MM.1S (cell line): ENCODE measurements around the gene LMTK2.

Experiments
- DNase-seq: peaks from one replicate; pipeline ENCODE4 v3.0.0-alpha.2; 2015
- H2AFZ ChIP-seq: fragments of 300-600 bp; sonication (generic); 2 replicates; pipeline ENCODE4 v1.6.0; 2016; ENCODE audit warnings: antibody characterized with exemption, low read length
- H3F3A ChIP-seq: fragments of 300-600 bp; sonication (generic); 2 replicates; pipeline ENCODE4 v1.6.1; 2016; ENCODE audit warnings: mild to moderate bottlenecking, antibody characterized with exemption, low read length, moderate library complexity, mixed read lengths; ENCODE audit not compliant: insufficient read depth
- H3K27ac ChIP-seq: fragments of 300-600 bp; sonication (generic); 2 replicates; pipeline ENCODE4 v1.5.1; 2016; ENCODE audit warnings: mild to moderate bottlenecking, low read length
- H3K27me3 ChIP-seq: fragments of 300-600 bp; sonication (generic); replicated peaks from 2 replicates; pipeline ENCODE4 v1.6.0; 2016; ENCODE audit warnings: low read length; ENCODE audit not compliant: insufficient read depth
- H3K36me3 ChIP-seq: fragments of 300-600 bp; sonication (generic); replicated peaks from 2 replicates; pipeline ENCODE4 v1.6.1; 2016; ENCODE audit warnings: mild to moderate bottlenecking, low read length, mixed read lengths; ENCODE audit not compliant: insufficient read depth
- H3K4me1 ChIP-seq: fragments of 300-600 bp; sonication (generic); 2 replicates; pipeline ENCODE4 v1.6.1; 2016; ENCODE audit warnings: low read length, mixed read lengths
- H3K4me2 ChIP-seq: fragments of 300-600 bp; sonication (generic); 2 replicates; pipeline ENCODE4 v1.6.0; 2016; ENCODE audit warnings: low read depth, low read length
- H3K4me3 ChIP-seq: fragments of 300-600 bp; sonication (generic); 2 replicates; pipeline ENCODE4 v1.5.1; 2016; ENCODE audit warnings: low read length, mixed read lengths
- H3K79me2 ChIP-seq: fragments of 300-600 bp; sonication (generic); 2 replicates; pipeline ENCODE4 v1.6.1; 2016; ENCODE audit warnings: mixed run types, low read length, mixed read lengths
- H3K9ac ChIP-seq: fragments of 300-600 bp; sonication (generic); 2 replicates; pipeline ENCODE4 v1.6.1; 2016; ENCODE audit warnings: low read length, mixed read lengths
- H3K9me2 ChIP-seq: fragments of 300-600 bp; sonication (generic); replicated peaks from 2 replicates; pipeline ENCODE4 v1.6.1; 2016; ENCODE audit warnings: mild to moderate bottlenecking, low read length, mixed read lengths; ENCODE audit not compliant: insufficient read depth
- H3K9me3 ChIP-seq: fragments of 300-600 bp; sonication (generic); replicated peaks from 2 replicates; pipeline ENCODE4 v1.6.1; 2016; ENCODE audit warnings: mild to moderate bottlenecking, low read length, mixed read lengths; ENCODE audit not compliant: insufficient read depth
- H4K20me1 ChIP-seq: fragments of 300-600 bp; sonication (generic); 2 replicates; pipeline ENCODE4 v1.6.1; 2016; ENCODE audit warnings: mild to moderate bottlenecking, low read length, moderate library complexity, mixed read lengths; ENCODE audit not compliant: insufficient read depth
- EZH2 ChIP-seq: fragments of 300-600 bp; sonication (generic); optimal IDR thresholded peaks from 2 replicates; pipeline ENCODE3; 2017; ENCODE audit warnings: low read depth, mild to moderate bottlenecking, antibody characterized with exemption, low read length, mixed read lengths
- EZH2phosphoT487 ChIP-seq: fragments of 300-600 bp; sonication (generic); IDR thresholded peaks from 2 replicates; pipeline ENCODE4 v1.6.1; 2018; ENCODE audit warnings: antibody characterized with exemption, low read length
- TF ChIP-seq, protein P1 (sequence below): fragments of 300-600 bp; sonication (generic); IDR thresholded peaks from 2 replicates; pipeline ENCODE4 v1.5.1; 2016; ENCODE audit warnings: antibody characterized with exemption, low read length, mixed read lengths

LMTK2 gene

DNA sequence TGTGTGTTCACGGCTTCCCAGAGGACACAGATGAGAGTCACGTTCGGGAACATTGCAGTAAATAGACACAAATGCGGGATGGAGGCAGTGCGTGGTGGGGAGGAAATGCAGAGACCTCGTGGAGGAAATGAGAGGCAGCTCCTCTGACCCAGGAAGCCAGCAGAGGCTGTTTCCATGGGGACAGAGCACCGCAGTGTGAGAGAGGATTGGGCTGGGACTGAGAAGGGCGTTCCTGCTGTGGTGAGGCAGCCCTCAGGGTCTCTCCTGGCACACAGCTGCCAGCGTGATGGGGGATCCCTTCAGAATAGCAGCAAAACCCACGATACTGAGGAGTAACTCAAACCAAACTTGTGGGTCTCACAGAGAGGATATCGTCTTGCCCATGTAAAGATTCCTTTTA is 82.9 kb downstream of the LMTK2 start:
- Histone ChIP-seq H3K9me2 (no peaks in the 10 kb centered on the region), H3K36me3 (no peaks in the 10 kb centered on the region; the same call in 1 of the 2 replicates), H3K27ac (no peak overlapping the region), H4K20me1 (no peaks in the 10 kb centered on the region), H3K9ac (no peak overlapping the region), H2AFZ (no peak overlapping the region), H3K4me1 (no peaks in the 10 kb centered on the region), H3K27me3 (no peaks in the 10 kb centered on the region), H3K79me2 (no peaks in the 10 kb centered on the region), H3K9me3 (no peaks in the 10 kb centered on the region), H3F3A (no peaks in the 10 kb centered on the region), H3K4me2 (no peak overlapping the region), H3K4me3 (no peak overlapping the region)
- no peak for DNase-seq
- TF ChIP-seq EZH2phosphoT487 (no peak), EZH2 (no peak)
- TF ChIP-seq, protein P1, sequence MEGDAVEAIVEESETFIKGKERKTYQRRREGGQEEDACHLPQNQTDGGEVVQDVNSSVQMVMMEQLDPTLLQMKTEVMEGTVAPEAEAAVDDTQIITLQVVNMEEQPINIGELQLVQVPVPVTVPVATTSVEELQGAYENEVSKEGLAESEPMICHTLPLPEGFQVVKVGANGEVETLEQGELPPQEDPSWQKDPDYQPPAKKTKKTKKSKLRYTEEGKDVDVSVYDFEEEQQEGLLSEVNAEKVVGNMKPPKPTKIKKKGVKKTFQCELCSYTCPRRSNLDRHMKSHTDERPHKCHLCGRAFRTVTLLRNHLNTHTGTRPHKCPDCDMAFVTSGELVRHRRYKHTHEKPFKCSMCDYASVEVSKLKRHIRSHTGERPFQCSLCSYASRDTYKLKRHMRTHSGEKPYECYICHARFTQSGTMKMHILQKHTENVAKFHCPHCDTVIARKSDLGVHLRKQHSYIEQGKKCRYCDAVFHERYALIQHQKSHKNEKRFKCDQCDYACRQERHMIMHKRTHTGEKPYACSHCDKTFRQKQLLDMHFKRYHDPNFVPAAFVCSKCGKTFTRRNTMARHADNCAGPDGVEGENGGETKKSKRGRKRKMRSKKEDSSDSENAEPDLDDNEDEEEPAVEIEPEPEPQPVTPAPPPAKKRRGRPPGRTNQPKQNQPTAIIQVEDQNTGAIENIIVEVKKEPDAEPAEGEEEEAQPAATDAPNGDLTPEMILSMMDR, result no peak

DNA sequence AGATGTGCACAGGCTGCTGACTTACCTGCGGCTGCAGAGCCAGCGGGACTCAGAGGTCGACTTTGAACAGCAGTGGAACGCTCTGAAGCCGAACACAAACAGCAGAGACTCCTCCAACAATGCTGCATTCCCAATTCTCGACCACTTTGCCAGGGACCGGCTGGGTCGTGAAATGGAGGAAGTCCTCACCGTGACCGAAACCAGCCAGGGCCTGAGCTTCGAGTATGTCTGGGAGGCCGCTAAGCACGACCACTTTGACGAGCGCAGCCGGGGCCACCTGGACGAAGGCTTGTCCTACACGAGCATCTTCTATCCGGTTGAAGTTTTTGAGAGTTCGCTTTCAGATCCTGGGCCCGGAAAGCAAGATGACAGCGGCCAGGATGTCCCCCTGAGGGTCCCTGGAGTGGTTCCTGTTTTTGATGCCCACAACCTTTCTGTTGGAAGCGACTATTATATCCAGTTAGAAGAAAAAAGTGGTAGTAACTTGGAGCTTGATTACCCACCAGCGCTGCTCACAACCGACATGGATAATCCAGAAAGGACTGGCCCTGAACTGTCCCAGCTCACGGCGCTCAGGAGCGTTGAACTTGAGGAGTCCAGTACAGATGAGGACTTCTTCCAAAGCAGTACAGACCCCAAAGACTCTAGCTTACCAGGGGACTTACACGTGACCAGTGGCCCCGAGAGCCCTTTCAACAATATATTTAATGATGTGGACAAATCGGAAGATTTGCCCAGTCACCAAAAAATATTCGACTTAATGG is 85.2 kb downstream of the LMTK2 start:
- Histone ChIP-seq H3K9me3 (no peaks in the 10 kb centered on the region), H3K9me2 (no peaks in the 10 kb centered on the region), H3K36me3 (no peaks in the 10 kb centered on the region; the same call in 1 of the 2 replicates), H3K4me1 (no peaks in the 10 kb centered on the region), H3K27me3 (no peaks in the 10 kb centered on the region), H4K20me1 (no peaks in the 10 kb centered on the region), H3K27ac (no peak overlapping the region), H3F3A (no peaks in the 10 kb centered on the region), H3K4me2 (no peak overlapping the region), H3K4me3 (no peak overlapping the region), H3K9ac (no peak overlapping the region), H3K79me2 (0 out of 2 replicates have a peak, but pooled peaks cover 4% of the 10 kb centered on the region), H2AFZ (no peak overlapping the region)
- TF ChIP-seq, protein P1, result no peak
- no peak for TF ChIP-seq EZH2
- TF ChIP-seq EZH2phosphoT487, result no peak
- no peak for DNase-seq

DNA sequence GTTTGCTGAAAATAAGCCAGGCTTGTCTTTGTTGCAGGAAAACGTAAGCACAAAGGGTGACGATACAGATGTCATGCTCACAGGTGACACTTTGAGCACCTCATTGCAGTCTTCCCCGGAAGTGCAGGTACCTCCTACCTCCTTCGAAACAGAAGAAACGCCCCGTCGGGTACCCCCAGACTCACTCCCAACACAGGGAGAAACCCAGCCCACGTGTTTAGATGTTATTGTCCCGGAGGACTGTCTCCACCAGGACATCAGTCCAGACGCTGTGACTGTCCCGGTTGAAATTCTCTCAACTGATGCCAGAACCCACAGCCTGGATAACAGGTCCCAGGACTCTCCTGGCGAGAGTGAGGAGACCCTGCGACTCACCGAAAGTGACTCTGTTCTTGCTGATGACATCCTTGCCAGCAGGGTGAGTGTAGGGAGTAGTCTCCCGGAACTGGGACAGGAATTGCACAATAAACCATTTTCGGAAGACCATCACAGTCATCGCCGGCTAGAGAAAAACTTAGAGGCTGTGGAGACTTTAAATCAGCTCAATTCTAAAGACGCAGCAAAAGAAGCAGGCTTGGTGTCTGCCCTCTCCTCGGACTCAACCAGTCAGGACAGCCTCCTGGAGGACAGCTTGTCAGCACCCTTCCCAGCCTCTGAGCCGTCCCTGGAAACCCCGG is 86.3 kb downstream of the LMTK2 start:
- Histone ChIP-seq H3K36me3 (no peaks in the 10 kb centered on the region; the same call in 1 of the 2 replicates), H3F3A (no peaks in the 10 kb centered on the region), H3K79me2 (0 out of 2 replicates have a peak, but pooled peaks cover 4% of the 10 kb centered on the region), H3K4me3 (no peak overlapping the region), H3K9ac (no peak overlapping the region), H4K20me1 (no peaks in the 10 kb centered on the region), H3K27me3 (no peaks in the 10 kb centered on the region), H3K9me2 (no peaks in the 10 kb centered on the region), H3K4me2 (no peak overlapping the region), H3K4me1 (no peaks in the 10 kb centered on the region), H3K9me3 (no peaks in the 10 kb centered on the region), H3K27ac (no peak overlapping the region), H2AFZ (no peak overlapping the region)
- no peak for DNase-seq
- no peak for TF ChIP-seq EZH2phosphoT487
- TF ChIP-seq, protein P1, result no peak
- no peak for TF ChIP-seq EZH2
